Heart left ventricle (tissue), 16 donors: ENCODE results near the gene GFRA4. TPM values are rescaled to one million over a fixed set of nuclear protein-coding genes. Genes with fewer than 3 reads are reported as not detected.
A peak's percentile ranks its signal among the peaks of the same experiment; 100 is the strongest.

Source experiments
- ATAC-seq, 4 donors: fragments of 200-7000 bp; cut with Tn5 transposase; one replicate each; pipeline ENCODE4 v1.9.1; 2020 to 2022; ENCODE audit warnings: moderate library complexity in 4 of 4, mild to moderate bottlenecking in 3 of 4, moderate number of reproducible peaks in 1 of 4
- DNase-seq, 5 donors: peaks; one replicate each; pipeline ENCODE4 v3.0.0-alpha.2; 2020
- H3K27ac ChIP-seq, 12 donors: fragments of 200-600 bp; sonication (generic) in 4 of 12; one replicate each; pipeline versions ENCODE4 v1.5.0 to v1.8.0; 2016 to 2022; ENCODE audit warnings: mild to moderate bottlenecking in 2 of 12
- H3K27me3 ChIP-seq, 9 donors: fragments of 200-600 bp; sonication (generic) in 2 of 9; one replicate each; pipeline versions ENCODE4 v1.5.1 to v1.8.0; 2016 to 2022; ENCODE audit warnings: mild to moderate bottlenecking in 3 of 9
- H3K36me3 ChIP-seq, 9 donors: fragments of 200-600 bp; sonication (generic) in 2 of 9; one replicate each; pipeline versions ENCODE4 v1.5.0 to v1.8.0; 2018 to 2022; ENCODE audit warnings: mild to moderate bottlenecking in 2 of 9
- H3K4me1 ChIP-seq, 12 donors: fragments of 200-600 bp; sonication (generic) in 4 of 12; one replicate each; pipeline versions ENCODE4 v1.5.0 to v1.8.0; 2016 to 2022; ENCODE audit warnings: mild to moderate bottlenecking in 3 of 12
- H3K4me3 ChIP-seq, 12 donors: fragments of 200-600 bp; sonication (generic) in 4 of 12; one replicate each; pipeline versions ENCODE4 v1.5.0 to v1.8.0; 2017 to 2022; ENCODE audit warnings: mild to moderate bottlenecking in 9 of 12, moderate library complexity in 4 of 12
- H3K9me3 ChIP-seq, 12 donors: fragments of 200-600 bp; sonication (generic) in 4 of 12; one replicate each; pipeline versions ENCODE4 v1.5.0 to v1.8.0; 2016 to 2022; ENCODE audit warnings: mild to moderate bottlenecking in 1 of 12
- POLR2A ChIP-seq, 2 donors: fragments of 450-650 bp; IDR thresholded peaks; one replicate each; pipeline ENCODE4 v1.6.1; 2017; ENCODE audit warnings: antibody characterized with exemption in 2 of 2, mild to moderate bottlenecking in 2 of 2, moderate library complexity in 2 of 2
- WGBS, 4 donors: extraction: QIAGEN DNeasy Blood & Tissue Kit in 2 of 4; methylation state at CpG; one replicate each; pipeline versions ENCODE4 v1.1.5 to v1.1.7; 2013 to 2018; 5-methylcytosine and 5-hydroxymethylcytosine counted together
- intact Hi-C, 10 donors: fragments of 100-400 bp; cut with DNase I; formaldehyde crosslinking; loops; one replicate each; pipeline versions ENCODE4 v1.11.1 to v1.14.2; 2022
- polyA plus RNA-seq, 2 donors: library from polyadenylated mRNA; stranded (reverse); fragments of 200-250 nt; gene quantifications; one replicate each; pipeline ENCODE4 v1.2.3, GENCODE V29; 2013
- total RNA-seq, 9 donors: library from RNA; depleted of rRNA in 2 of 9; stranded (reverse); fragments of >200 nt in 2 of 9; fragmentation: NEBNext Ultra II Directional in 3 of 9; extraction: Animal tissue kit (Norgen Biotek cat#: 25700) in 3 of 9; gene quantifications; one replicate each; pipeline versions ENCODE4 v1.1.0 to v1.2.4, GENCODE V29; 2016 to 2023
- TF ChIP-seq, protein P1 (sequence below), 12 donors: fragments of 200-600 bp; sonication (generic) in 4 of 12; IDR thresholded peaks; one replicate each; pipeline versions ENCODE4 v1.5.0 to v1.8.0; 2018 to 2022; ENCODE audit warnings: antibody characterized with exemption in 12 of 12, mild to moderate bottlenecking in 5 of 12
- donor health status: ischemic (EF 13 %, LVEDD 7.1; RV severe dilation, severe dysfunction).
- donor health status: healthy with polysubstance abuse.
- donor health status: DM: no; HTN: yes; CAD: no.
- donor health status: DM: no; HTN: no; CAD: no.
- donor health status: ischemic (EF 25% LVEDD 6.9; RV normal size, moderate dysfunction).
- donor health status: ischemic (EF 25% LVEDD 5.7; RV mildly dilated, moderate dysfunction).
- donor health status: healthy.
- donor health status: DM: yes; HTN: yes; CAD: no.
- donor health status: ischemic (EF 35%, LVEDD 5.7; RV mildly dilated, moderate dysfunction).
- donor health status: nonischemic (EF 11% LVEDD 7.7; RV severe dilation, severe dysfunction).
- donor health status: DM: yes; HTN: yes; CAD: no.
- donor health status: PGD.
- donor health status: ischemic (EF 29% LVEDD 5.4; RV normal size, mild dysfunction).
- donor health status: nonischemic (EF 23%, LVEDD 6.1; RV moderate dilation, normal function).

GFRA4 gene
- total and polyA plus RNA-seq, 11 donors = not detected

DNA sequence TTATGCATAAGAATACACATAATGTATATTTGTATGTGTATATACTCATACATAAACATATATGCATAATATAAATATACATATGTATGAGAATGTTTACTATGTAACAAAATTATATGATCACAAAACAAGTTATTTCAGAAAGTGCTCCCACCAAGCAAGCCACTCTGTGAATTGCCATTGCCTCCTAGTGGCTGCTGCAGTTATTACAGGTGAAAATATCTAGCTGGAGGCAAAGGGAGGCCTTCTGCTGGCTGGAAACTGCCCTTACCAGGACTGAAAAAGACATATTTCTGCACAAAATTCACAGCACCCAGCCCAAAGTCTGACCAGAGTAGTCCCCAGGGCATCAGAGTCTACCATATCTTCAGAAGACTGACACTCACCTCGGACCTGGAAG, 33.0 kb upstream of the GFRA4 start:
- WGBS, 4 donors = 67 to 100% (median 91%) methylated on average over 1 of the region's 1 CpG
- no peaks in the 10 kb centered on the region for H3K27me3 ChIP-seq
- DNase-seq (no peak), ATAC-seq (no peak)
- H3K36me3 ChIP-seq = peaks cover 0 to 41% (median 0%) of the 10 kb centered on the region in 9 donors
- no peak overlapping the region for H3K27ac ChIP-seq
- H3K9me3 ChIP-seq = peaks cover 0 to 7% (median 0%) of the 10 kb centered on the region in 12 donors
- intact Hi-C loops = no loop called here
- H3K4me3 ChIP-seq = no peak overlapping the region
- H3K4me1 ChIP-seq = no peaks in the 10 kb centered on the region
- TF ChIP-seq, protein P1, sequence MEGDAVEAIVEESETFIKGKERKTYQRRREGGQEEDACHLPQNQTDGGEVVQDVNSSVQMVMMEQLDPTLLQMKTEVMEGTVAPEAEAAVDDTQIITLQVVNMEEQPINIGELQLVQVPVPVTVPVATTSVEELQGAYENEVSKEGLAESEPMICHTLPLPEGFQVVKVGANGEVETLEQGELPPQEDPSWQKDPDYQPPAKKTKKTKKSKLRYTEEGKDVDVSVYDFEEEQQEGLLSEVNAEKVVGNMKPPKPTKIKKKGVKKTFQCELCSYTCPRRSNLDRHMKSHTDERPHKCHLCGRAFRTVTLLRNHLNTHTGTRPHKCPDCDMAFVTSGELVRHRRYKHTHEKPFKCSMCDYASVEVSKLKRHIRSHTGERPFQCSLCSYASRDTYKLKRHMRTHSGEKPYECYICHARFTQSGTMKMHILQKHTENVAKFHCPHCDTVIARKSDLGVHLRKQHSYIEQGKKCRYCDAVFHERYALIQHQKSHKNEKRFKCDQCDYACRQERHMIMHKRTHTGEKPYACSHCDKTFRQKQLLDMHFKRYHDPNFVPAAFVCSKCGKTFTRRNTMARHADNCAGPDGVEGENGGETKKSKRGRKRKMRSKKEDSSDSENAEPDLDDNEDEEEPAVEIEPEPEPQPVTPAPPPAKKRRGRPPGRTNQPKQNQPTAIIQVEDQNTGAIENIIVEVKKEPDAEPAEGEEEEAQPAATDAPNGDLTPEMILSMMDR (IDR thresholded peaks at IDR 0.05) = peak in 5 of 12 donors; percentile 6 to 37 (median 25)
- TF ChIP-seq POLR2A (IDR thresholded peaks at IDR 0.05) = no peak

DNA sequence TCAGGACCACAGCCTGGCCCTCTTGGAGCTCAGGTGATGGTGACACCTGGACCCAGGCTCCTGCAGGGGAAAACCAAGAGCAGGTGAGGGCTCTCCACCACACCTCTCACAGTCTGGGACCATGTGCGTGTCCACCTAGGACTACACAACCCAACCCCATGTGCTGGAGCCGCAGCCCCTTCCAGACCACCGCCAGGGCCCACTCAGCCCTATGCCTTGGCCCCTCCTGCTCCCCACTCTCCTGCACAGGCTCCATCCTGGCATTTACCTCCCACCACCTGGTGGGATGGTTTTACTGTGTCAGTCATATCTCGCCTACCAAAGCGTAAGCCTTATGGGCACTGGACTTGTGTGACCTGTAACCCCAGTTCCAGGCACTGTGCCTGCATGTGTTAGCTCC, 31.7 kb upstream of the GFRA4 start:
- DNase-seq (peak in 1 of 5 donors; percentile 46), ATAC-seq (no peak)
- intact Hi-C loops = no loop called here
- Histone ChIP-seq H3K4me1 (no peaks in the 10 kb centered on the region), H3K9me3 (peaks cover 0 to 7% (median 0%) of the 10 kb centered on the region in 12 donors), H3K27me3 (no peaks in the 10 kb centered on the region), H3K36me3 (peaks cover 0 to 45% (median 0%) of the 10 kb centered on the region in 9 donors), H3K27ac (no peak overlapping the region), H3K4me3 (no peak overlapping the region)
- no peak for TF ChIP-seq POLR2A (IDR thresholded peaks at IDR 0.05)
- TF ChIP-seq, protein P1 (IDR thresholded peaks at IDR 0.05) = no peak
- WGBS, 4 donors = 96 to 98% (median 98%) methylated on average over 4 to 5 of the region's 5 CpGs

DNA sequence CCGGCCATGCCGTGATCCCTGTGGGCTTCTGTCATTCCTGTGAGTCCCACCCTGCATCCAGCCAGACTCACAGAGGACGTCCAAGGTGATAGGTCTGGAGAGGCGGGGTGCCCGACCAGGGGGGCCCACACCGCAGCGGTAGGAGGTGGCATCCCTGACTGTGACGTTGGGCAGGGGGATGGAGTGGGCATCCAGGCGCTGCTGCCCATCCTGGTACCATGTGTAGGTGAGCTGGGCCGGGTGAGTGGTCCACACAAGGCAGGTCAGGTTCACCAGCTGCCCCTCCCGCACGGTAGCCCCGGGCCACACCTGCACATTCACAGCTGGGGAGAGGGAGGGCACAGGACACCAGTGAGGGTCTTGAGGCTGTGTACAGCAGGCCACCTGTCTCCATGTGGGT, 30.2 kb upstream of the GFRA4 start:
- WGBS, 4 donors = 85 to 92% (median 87%) methylated on average over 10 to 13 of the region's 13 CpGs
- Histone ChIP-seq H3K36me3 (peaks cover 0 to 42% (median 0%) of the 10 kb centered on the region in 9 donors), H3K4me1 (no peaks in the 10 kb centered on the region), H3K9me3 (peaks cover 0 to 7% (median 0%) of the 10 kb centered on the region in 12 donors), H3K27ac (no peak overlapping the region), H3K27me3 (no peaks in the 10 kb centered on the region), H3K4me3 (no peak overlapping the region)
- peak in 1 of 5 donors; percentile 60 for DNase-seq
- intact Hi-C loops = no loop called here
- TF ChIP-seq POLR2A (IDR thresholded peaks at IDR 0.05) = no peak
- TF ChIP-seq, protein P1 (IDR thresholded peaks at IDR 0.05) = no peak
- ATAC-seq = no peak

DNA sequence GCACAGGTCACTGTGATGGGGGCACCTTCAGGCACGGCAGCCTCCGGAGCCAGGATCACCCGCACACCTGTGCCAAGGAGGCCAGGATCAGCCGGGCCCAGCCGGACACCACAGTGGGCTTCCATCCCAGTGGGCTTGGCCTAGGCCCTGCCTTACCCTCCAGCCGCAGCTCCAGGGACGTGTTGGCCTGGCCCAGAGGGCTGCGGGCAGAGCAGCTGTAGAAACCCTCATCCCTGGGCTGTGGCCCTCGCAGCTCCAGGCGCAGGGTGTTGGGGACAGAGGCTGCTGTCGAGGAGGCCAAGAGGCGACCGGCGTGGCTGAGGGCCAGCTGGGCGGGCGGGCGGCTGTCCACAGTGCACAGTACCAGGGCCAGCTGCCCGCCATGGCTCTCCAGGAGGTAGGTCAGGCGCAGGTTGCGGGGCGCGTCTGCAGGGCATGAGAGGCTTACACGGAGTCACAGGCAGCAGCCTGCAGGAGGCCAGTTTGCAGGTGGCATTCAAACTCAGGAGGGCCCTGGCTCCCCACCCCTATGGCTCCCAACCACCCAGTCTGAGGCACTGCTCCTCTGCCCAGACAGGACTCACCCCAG, 29.6 kb upstream of the GFRA4 start:
- Histone ChIP-seq H3K4me1 (no peaks in the 10 kb centered on the region), H3K36me3 (peaks cover 0 to 38% (median 0%) of the 10 kb centered on the region in 9 donors), H3K27me3 (no peaks in the 10 kb centered on the region), H3K27ac (no peak overlapping the region), H3K9me3 (peaks cover 0 to 7% (median 0%) of the 10 kb centered on the region in 12 donors), H3K4me3 (no peak overlapping the region)
- intact Hi-C loops = no loop called here
- DNase-seq (peak in 1 of 5 donors; percentile 59), ATAC-seq (no peak)
- WGBS, 4 donors = 92 to 94% (median 93%) methylated on average over 10 to 23 of the region's 23 CpGs
- TF ChIP-seq, protein P1 (IDR thresholded peaks at IDR 0.05) = no peak
- TF ChIP-seq POLR2A (IDR thresholded peaks at IDR 0.05) = no peak
